Progenitor cell of endocrine pancreas (in vitro differentiated cells): ENCODE measurements around the gene KCNMB2. TPM values are rescaled to one million over a fixed set of nuclear protein-coding genes. Genes with fewer than 3 reads are reported as not detected.

Experiments
- DNase-seq: peaks from one replicate; pipeline ENCODE4 v3.0.0; 2021; ENCODE audit warnings: low spot score; ENCODE audit not compliant: unreplicated experiment
- H3K27ac Mint-ChIP-seq: 2 replicates; pipeline ENCODE4 v1.8.0; 2021; ENCODE audit warnings: mild to moderate bottlenecking, moderate library complexity, mixed read lengths
- H3K27me3 Mint-ChIP-seq: 2 replicates; pipeline ENCODE4 v1.8.0; 2021; ENCODE audit warnings: mixed read lengths
- H3K36me3 Mint-ChIP-seq: 2 replicates; pipeline ENCODE4 v1.8.0; 2022; ENCODE audit warnings: mixed read lengths; ENCODE audit not compliant: insufficient read depth
- H3K4me1 Mint-ChIP-seq: 2 replicates; pipeline ENCODE4 v1.8.0; 2021; ENCODE audit warnings: low read depth, mixed read lengths
- H3K4me3 Mint-ChIP-seq: 2 replicates; pipeline ENCODE4 v1.8.0; 2021; ENCODE audit warnings: low read depth, mild to moderate bottlenecking, moderate library complexity, mixed read lengths
- H3K9me3 Mint-ChIP-seq: 2 replicates; pipeline ENCODE4 v1.8.0; 2021; ENCODE audit warnings: low read depth, mixed read lengths
- total RNA-seq: library from RNA; stranded (reverse); gene quantifications from 2 replicates; pipeline ENCODE4 v1.2.1, GENCODE V29; 2021
- TF ChIP-seq, protein P1 (sequence below): fragments of 200-600 bp; sonication (generic); IDR thresholded peaks from one replicate; pipeline ENCODE4 v1.5.0; 2021; ENCODE audit warnings: antibody characterized with exemption, mild to moderate bottlenecking; ENCODE audit not compliant: unreplicated experiment

Gene KCNMB2
- total RNA-seq, 1 donor from 2014 or later, result not detected

DNA sequence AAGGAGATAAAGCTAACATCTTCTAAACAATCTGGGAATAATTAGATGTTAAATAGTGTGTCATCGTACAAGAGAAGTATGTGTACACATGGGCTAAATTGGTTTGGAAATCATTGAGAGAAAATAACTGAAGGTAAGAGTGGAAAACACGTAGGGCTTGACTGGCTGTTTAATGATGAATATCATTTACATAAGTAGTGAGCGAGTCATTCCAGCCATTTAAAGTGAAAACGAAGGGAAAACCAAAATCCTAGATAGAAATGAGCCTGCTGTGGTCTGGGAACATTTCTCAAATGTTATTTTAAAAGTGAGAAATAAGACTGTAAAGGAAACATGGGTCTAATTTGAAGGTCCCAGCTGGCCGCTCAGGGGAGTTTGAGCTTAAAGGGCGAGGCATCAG is 41.9 kb upstream of the KCNMB2 start:
- DNase-seq, result no peak
- peaks cover 15% of the 10 kb centered on the region for H3K4me1 Mint-ChIP-seq
- no peak overlapping the region for H3K4me3 Mint-ChIP-seq
- TF ChIP-seq, protein P1, sequence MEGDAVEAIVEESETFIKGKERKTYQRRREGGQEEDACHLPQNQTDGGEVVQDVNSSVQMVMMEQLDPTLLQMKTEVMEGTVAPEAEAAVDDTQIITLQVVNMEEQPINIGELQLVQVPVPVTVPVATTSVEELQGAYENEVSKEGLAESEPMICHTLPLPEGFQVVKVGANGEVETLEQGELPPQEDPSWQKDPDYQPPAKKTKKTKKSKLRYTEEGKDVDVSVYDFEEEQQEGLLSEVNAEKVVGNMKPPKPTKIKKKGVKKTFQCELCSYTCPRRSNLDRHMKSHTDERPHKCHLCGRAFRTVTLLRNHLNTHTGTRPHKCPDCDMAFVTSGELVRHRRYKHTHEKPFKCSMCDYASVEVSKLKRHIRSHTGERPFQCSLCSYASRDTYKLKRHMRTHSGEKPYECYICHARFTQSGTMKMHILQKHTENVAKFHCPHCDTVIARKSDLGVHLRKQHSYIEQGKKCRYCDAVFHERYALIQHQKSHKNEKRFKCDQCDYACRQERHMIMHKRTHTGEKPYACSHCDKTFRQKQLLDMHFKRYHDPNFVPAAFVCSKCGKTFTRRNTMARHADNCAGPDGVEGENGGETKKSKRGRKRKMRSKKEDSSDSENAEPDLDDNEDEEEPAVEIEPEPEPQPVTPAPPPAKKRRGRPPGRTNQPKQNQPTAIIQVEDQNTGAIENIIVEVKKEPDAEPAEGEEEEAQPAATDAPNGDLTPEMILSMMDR, result no peak
- H3K27me3 Mint-ChIP-seq, result no peaks in the 10 kb centered on the region
- peaks cover 2% of the 10 kb centered on the region for H3K36me3 Mint-ChIP-seq
- H3K9me3 Mint-ChIP-seq, result peaks cover 14% of the 10 kb centered on the region
- no peak overlapping the region for H3K27ac Mint-ChIP-seq

DNA sequence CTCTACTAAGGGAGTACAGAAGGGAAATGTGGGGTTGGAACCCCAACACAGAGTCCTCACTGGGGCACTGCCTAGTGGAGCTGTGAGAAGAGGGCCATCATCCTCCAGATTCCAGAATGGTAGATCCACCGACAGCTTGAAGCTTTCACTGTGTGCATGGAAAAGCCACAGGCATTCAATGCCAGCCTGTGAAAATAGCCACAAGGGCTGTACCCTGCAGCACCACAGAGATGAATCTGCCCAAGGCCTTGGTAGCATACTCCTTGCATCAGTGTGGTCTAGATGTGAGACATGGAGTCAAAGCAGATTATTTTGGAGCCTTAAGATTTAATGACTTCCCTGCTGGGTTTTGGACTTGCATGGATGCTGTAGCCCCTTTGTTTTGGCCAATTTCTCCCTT is 39.3 kb upstream of the KCNMB2 start:
- Mint-ChIP-seq H3K27me3 (no peaks in the 10 kb centered on the region), H3K4me1 (peaks cover 10% of the 10 kb centered on the region), H3K9me3 (peaks cover 14% of the 10 kb centered on the region), H3K36me3 (peaks cover 2% of the 10 kb centered on the region), H3K27ac (no peak overlapping the region), H3K4me3 (no peak overlapping the region)
- no peak for DNase-seq
- TF ChIP-seq, protein P1, result no peak

DNA sequence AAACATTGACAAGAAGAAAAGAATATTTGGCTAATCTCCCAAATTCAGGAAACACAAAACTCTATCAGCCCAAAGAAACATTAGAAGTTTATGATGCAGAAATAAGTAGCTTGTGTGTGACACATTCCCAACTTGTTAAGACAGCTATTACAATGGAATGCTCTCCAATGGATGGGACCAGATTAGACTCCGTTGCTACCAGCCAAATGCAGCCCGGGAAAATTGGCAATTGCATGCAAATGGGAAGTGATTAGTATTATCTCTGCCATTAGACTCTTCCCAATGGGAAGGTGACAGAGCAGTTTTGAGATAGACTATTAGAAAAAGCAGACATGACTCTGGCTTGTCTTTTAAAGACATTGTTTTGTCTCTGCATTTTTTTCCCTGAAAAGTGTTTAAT is 37.4 kb upstream of the KCNMB2 start:
- H3K9me3 Mint-ChIP-seq, result peaks cover 14% of the 10 kb centered on the region
- no peaks in the 10 kb centered on the region for H3K27me3 Mint-ChIP-seq
- H3K27ac Mint-ChIP-seq, result no peak overlapping the region
- TF ChIP-seq, protein P1, result no peak
- H3K4me1 Mint-ChIP-seq, result no peaks in the 10 kb centered on the region
- H3K4me3 Mint-ChIP-seq, result no peak overlapping the region
- no peak for DNase-seq
- H3K36me3 Mint-ChIP-seq, result no peaks in the 10 kb centered on the region

DNA sequence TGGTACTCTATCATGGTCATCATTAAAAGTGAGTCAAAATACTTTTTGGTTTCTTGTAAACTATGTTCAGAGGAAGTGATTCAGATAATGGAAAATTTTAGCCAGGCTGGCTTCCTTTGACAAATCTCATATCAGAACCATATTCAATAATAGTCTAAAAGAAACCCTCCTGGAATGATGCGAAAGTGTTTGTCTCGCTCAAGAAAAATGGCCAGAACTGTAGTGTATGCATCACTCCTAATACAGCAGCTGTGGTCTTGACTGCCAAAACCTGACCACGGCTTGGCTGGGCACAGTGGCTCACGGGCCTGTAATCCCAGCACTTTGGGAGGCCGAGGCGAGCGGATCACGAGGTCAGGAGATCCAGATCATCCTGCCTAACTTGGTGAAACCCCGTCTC is 35.6 kb upstream of the KCNMB2 start:
- TF ChIP-seq, protein P1, result no peak
- H3K27ac Mint-ChIP-seq, result no peak overlapping the region
- H3K27me3 Mint-ChIP-seq, result no peaks in the 10 kb centered on the region
- H3K9me3 Mint-ChIP-seq, result peaks cover 12% of the 10 kb centered on the region
- no peak for DNase-seq
- H3K4me1 Mint-ChIP-seq, result peaks cover 4% of the 10 kb centered on the region
- no peaks in the 10 kb centered on the region for H3K36me3 Mint-ChIP-seq
- no peak overlapping the region for H3K4me3 Mint-ChIP-seq

DNA sequence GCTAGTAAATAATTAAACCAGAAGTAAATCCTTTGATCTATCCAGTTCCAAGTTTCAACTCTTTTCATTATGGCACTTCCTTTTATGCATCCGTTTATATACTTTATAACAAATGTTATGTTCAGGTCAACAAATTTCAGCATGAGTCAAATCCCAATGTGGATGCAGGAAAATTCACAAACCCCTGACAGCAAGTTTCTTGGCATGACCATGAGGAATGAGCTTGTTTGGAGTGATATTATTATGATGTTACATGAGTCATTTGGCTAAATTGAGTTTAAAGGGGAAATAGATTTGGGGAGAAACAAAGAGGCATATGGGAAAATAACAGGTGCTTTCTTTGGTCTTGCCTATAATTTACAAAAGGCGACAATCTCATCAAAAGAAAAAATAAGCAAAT is 32.1 kb upstream of the KCNMB2 start:
- DNase-seq, result no peak
- Mint-ChIP-seq H3K36me3 (no peaks in the 10 kb centered on the region), H3K4me1 (peaks cover 27% of the 10 kb centered on the region), H3K9me3 (peaks cover 3% of the 10 kb centered on the region), H3K4me3 (no peak overlapping the region), H3K27me3 (no peaks in the 10 kb centered on the region), H3K27ac (no peak overlapping the region)
- TF ChIP-seq, protein P1, result no peak
